HepG2 (cell line): Measurements from ENCODE around the gene KCNMA1. TPM values are rescaled to one million over a fixed set of nuclear protein-coding genes. Genes with fewer than 3 reads are reported as not detected.

ENCODE experiments used
- ATAC-seq: fragments of 200-7000 bp; cut with Tn5 transposase; 3 replicates; pipeline ENCODE4 v1.9.1; 2020; ENCODE audit warnings: mild to moderate bottlenecking, moderate library complexity
- BruUV-seq: library from RNA; stranded (reverse); fragments of 400-500 nt; replicated peaks from 2 replicates; lab custom pipeline; 2021; lab: Mats Ljungman, UMichigan
- CTCF ChIA-PET: fragments of 300-600 bp; formaldehyde crosslinking; extraction: SDS; loops from one replicate; lab custom pipeline; 2021; ENCODE audit warnings: low total read pairs, inconsistent platforms, low intra/inter-chr PET ratio; lab: Yijun Ruan, JAX
- POLR2A ChIA-PET: fragments of 350-600 bp; sonication (Branson Sonifier 250); formaldehyde crosslinking; loops from one replicate; lab custom pipeline; 2020; ENCODE audit warnings: antibody characterized with exemption, inconsistent platforms; lab: Yijun Ruan, JAX
- DNase-seq: peaks from one replicate; pipeline ENCODE4 v3.0.0-alpha.2; 2015; ENCODE audit warnings: low spot score
- FAIRE-seq: peaks from 3 replicates; lab custom pipeline; 2011; peaks lifted over from hg19 to GRCh38; lab: Jason Lieb, UNC
- H2AFZ ChIP-seq: one replicate; pipeline ENCODE4 v1.6.1; 2011; ENCODE audit warnings: low read length, inconsistent platforms
- H3K27ac ChIP-seq: fragments of 300-600 bp; 3 replicates; pipeline ENCODE4 v1.8.0; 2011; ENCODE audit warnings: mixed run types, mild to moderate bottlenecking, mixed read lengths, low read length, inconsistent platforms; ENCODE audit not compliant: insufficient read depth; ENCODE audit errors: extremely low read length
- H3K27me3 ChIP-seq, 2 experiments: fragments of 200-600 bp in 1 of 2; 2 replicates in 1 of 2; 3 replicates in 1 of 2; pipeline versions ENCODE4 v1.6.0 to v1.8.0; 2011; ENCODE audit warnings: low read length in 2 of 2, mild to moderate bottlenecking in 2 of 2, moderate library complexity in 2 of 2, inconsistent platforms in 1 of 2; ENCODE audit not compliant: insufficient read depth in 2 of 2, control insufficient read depth in 1 of 2
- H3K36me3 ChIP-seq, 2 experiments: fragments of 200-600 bp in 1 of 2; replicated peaks in 1 of 2; 2 replicates in 1 of 2; 3 replicates in 1 of 2; pipeline versions ENCODE4 v1.5.1 to v1.8.0; 2011; ENCODE audit warnings: low read length in 2 of 2, inconsistent platforms in 1 of 2; ENCODE audit not compliant: insufficient read depth in 2 of 2, control insufficient read depth in 1 of 2
- H3K4me1 ChIP-seq: 2 replicates; pipeline ENCODE4 v1.5.1; 2012; ENCODE audit warnings: low read length, inconsistent platforms; ENCODE audit not compliant: insufficient read depth
- H3K4me2 ChIP-seq: 2 replicates; pipeline ENCODE4 v1.6.0; 2011; ENCODE audit warnings: low read depth, low read length, inconsistent platforms
- H3K4me3 ChIP-seq, 3 experiments: fragments of 200-600 bp in 1 of 3; sonication (generic), shearing (Covaris generic) in 1 of 3; replicated peaks in 1 of 3; 2 replicates each; pipeline ENCODE4 v1.5.1; 2011 to 2016; ENCODE audit warnings: low read length in 3 of 3, inconsistent platforms in 2 of 3, low read depth in 2 of 3, mild to moderate bottlenecking in 2 of 3, control low read depth in 1 of 3, mixed read lengths in 1 of 3; ENCODE audit not compliant: insufficient read depth in 1 of 3
- H3K79me2 ChIP-seq: one replicate; pipeline ENCODE4 v1.6.1; 2011; ENCODE audit warnings: low read length, inconsistent platforms; ENCODE audit not compliant: insufficient read depth
- H3K9ac ChIP-seq: 2 replicates; pipeline ENCODE4 v1.6.0; 2011; ENCODE audit warnings: mild to moderate bottlenecking, low read depth, low read length, inconsistent platforms; ENCODE audit not compliant: insufficient read depth
- H3K9me3 ChIP-seq: 2 replicates; pipeline ENCODE4 v1.5.1; 2012; ENCODE audit warnings: mild to moderate bottlenecking, low read length
- H4K20me1 ChIP-seq: 2 replicates; pipeline ENCODE4 v1.6.0; 2011; ENCODE audit warnings: inconsistent platforms, mild to moderate bottlenecking, low read length, moderate library complexity; ENCODE audit not compliant: insufficient read depth
- GTF2F1 ChIP-seq: fragments of 150-350 bp; IDR thresholded peaks from 2 replicates; pipeline ENCODE4 v1.6.1; 2014; ENCODE audit warnings: low read length
- KLF6 ChIP-seq: IDR thresholded peaks from 2 replicates; pipeline ENCODE4 v1.8.0; 2016; ENCODE audit warnings: missing biosample characterization, missing genetic modification reagents
- MIXL1 ChIP-seq: IDR thresholded peaks from 2 replicates; pipeline ENCODE4 v1.6.1; 2016
- REST ChIP-seq, 2 experiments: IDR thresholded peaks; 2 replicates each; pipeline ENCODE4 v1.6.1; 2011 to 2012; ENCODE audit warnings: low read length in 2 of 2, borderline replicate concordance in 1 of 2, low read depth in 1 of 2, mild to moderate bottlenecking in 1 of 2, moderate library complexity in 1 of 2
- YEATS2 ChIP-seq: sonication (generic); formaldehyde crosslinking; IDR thresholded peaks from 2 replicates; pipeline ENCODE4 v1.4.0; 2020; ENCODE audit warnings: missing genetic modification reagents, borderline replicate concordance
- WGBS: methylation state at CpG from one replicate; pipeline ENCODE4 v1.1.6; 2017; ENCODE audit warnings: low lambda C conversion rate; 5-methylcytosine and 5-hydroxymethylcytosine counted together
- in situ Hi-C: cut with HindIII; loops from 2 replicates; pipeline ENCODE4 v1.10.0; 2017; ENCODE audit warnings: low pct_unique_long_range_greater_than_20kb; ENCODE audit not compliant: extremely low pct_ligation_motif_present
- intact Hi-C: fragments of 100-400 bp; cut with micrococcal nuclease; formaldehyde crosslinking; loops from one replicate; pipeline ENCODE4 v1.10.0; 2022; ENCODE audit not compliant: unreplicated experiment
- polyA plus RNA-seq, 8 experiments: library from polyadenylated mRNA; depleted of rRNA in 3 of 8; stranded (reverse) in 7 of 8; unstranded in 1 of 8; fragments of >200 nt; fragmentation: Illumina TruSeq in 4 of 8; extraction: Trizol in 4 of 8; gene quantifications; 2 replicates each; pipeline versions ENCODE4 v1.2.1 to v1.2.3, GENCODE V29; 2011 to 2016; ENCODE audit warnings: low read depth in 4 of 8, missing spikeins in 1 of 8, mixed read lengths in 1 of 8; ENCODE audit not compliant: insufficient read depth in 1 of 8
- total RNA-seq, 5 experiments: library from RNA; depleted of rRNA; stranded (reverse); fragments of >200 nt; fragmentation: Illumina TruSeq; extraction: Trizol; gene quantifications; 2 replicates each; pipeline ENCODE4 v1.2.3, GENCODE V29; 2016; ENCODE audit warnings: low read depth in 1 of 5
- TF ChIP-seq, protein P1 (sequence below): sonication (generic); formaldehyde crosslinking; conservative IDR thresholded peaks from 2 replicates; pipeline ENCODE4 v1.4.0; 2020; ENCODE audit warnings: missing genetic modification reagents
- TF ChIP-seq, protein P2 (sequence below): sonication (generic); formaldehyde crosslinking; IDR thresholded peaks from 2 replicates; pipeline ENCODE4 v1.8.0; 2022; ENCODE audit warnings: missing genetic modification reagents, mild to moderate bottlenecking, moderate library complexity, borderline replicate concordance
- TF ChIP-seq, protein P3 (sequence below): sonication (generic); formaldehyde crosslinking; IDR thresholded peaks from 2 replicates; pipeline ENCODE4 v1.4.0; 2020; ENCODE audit warnings: missing genetic modification reagents

The KCNMA1 gene
- total and polyA plus RNA-seq, 2 of the 13 experiments (the other 11 are each of a cell fraction or from before 2014, with no cell fraction given), result 0.02 TPM; not detected in 1

GRCh38 chr10:77319557-77319956 lies 318.1 kb downstream of the KCNMA1 start:
- ChIA-PET CTCF (no interaction called here), POLR2A (no interaction called here)
- no peak overlapping the region for H3K4me2 ChIP-seq
- H3K36me3 ChIP-seq, result no peaks in the 10 kb centered on the region
- no peak for FAIRE-seq
- no peak overlapping the region for H3K9ac ChIP-seq
- no TSS peak for BruUV-seq
- in situ Hi-C loops, result no loop called here
- intact Hi-C loops, result no loop called here
- TF ChIP-seq REST (IDR thresholded peaks at IDR 0.05; ENCODE audit: borderline replicate concordance in 1 of 2, low read depth in 1 of 2, low read length in 2 of 2) (no peak), KLF6 (CRISPR knock-in tag) (no peak), MIXL1 (CRISPR knock-in tag) (no peak), YEATS2 (CRISPR knock-in tag) (no peak), GTF2F1 (no peak)
- TF ChIP-seq, protein P1, sequence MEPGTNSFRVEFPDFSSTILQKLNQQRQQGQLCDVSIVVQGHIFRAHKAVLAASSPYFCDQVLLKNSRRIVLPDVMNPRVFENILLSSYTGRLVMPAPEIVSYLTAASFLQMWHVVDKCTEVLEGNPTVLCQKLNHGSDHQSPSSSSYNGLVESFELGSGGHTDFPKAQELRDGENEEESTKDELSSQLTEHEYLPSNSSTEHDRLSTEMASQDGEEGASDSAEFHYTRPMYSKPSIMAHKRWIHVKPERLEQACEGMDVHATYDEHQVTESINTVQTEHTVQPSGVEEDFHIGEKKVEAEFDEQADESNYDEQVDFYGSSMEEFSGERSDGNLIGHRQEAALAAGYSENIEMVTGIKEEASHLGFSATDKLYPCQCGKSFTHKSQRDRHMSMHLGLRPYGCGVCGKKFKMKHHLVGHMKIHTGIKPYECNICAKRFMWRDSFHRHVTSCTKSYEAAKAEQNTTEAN (CRISPR knock-in tag), result no peak
- TF ChIP-seq, protein P2, sequence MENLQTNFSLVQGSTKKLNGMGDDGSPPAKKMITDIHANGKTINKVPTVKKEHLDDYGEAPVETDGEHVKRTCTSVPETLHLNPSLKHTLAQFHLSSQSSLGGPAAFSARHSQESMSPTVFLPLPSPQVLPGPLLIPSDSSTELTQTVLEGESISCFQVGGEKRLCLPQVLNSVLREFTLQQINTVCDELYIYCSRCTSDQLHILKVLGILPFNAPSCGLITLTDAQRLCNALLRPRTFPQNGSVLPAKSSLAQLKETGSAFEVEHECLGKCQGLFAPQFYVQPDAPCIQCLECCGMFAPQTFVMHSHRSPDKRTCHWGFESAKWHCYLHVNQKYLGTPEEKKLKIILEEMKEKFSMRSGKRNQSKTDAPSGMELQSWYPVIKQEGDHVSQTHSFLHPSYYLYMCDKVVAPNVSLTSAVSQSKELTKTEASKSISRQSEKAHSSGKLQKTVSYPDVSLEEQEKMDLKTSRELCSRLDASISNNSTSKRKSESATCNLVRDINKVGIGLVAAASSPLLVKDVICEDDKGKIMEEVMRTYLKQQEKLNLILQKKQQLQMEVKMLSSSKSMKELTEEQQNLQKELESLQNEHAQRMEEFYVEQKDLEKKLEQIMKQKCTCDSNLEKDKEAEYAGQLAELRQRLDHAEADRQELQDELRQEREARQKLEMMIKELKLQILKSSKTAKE (CRISPR knock-in tag), result no peak
- TF ChIP-seq, protein P3, sequence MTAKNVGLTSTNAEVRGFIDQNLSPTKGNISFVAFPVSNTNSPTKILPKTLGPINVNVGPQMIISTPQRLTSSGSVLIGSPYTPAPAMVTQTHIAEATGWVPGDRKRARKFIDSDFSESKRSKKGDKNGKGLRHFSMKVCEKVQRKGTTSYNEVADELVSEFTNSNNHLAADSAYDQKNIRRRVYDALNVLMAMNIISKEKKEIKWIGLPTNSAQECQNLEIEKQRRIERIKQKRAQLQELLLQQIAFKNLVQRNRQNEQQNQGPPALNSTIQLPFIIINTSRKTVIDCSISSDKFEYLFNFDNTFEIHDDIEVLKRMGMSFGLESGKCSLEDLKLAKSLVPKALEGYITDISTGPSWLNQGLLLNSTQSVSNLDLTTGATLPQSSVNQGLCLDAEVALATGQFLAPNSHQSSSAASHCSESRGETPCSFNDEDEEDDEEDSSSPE (CRISPR knock-in tag), result no peak
- no peak for DNase-seq
- H3K79me2 ChIP-seq, result no peaks in the 10 kb centered on the region
- H3K4me3 ChIP-seq, result no peak overlapping the region
- H3K4me1 ChIP-seq, result no peaks in the 10 kb centered on the region
- H3K27ac ChIP-seq, result no peak overlapping the region
- H3K9me3 ChIP-seq, result no peaks in the 10 kb centered on the region
- no peak overlapping the region for H2AFZ ChIP-seq
- no peaks in the 10 kb centered on the region for H4K20me1 ChIP-seq
- ATAC-seq, result no peak
- WGBS, result 3% methylated on average over 2 of the region's 3 CpGs
- H3K27me3 ChIP-seq, result no peaks in the 10 kb centered on the region
